Transverse colon (tissue), 4 donors: ENCODE results near the gene PRPH2.

Source experiments
- POLR2AphosphoS5 ChIP-seq, 3 donors: sonication (generic); formaldehyde crosslinking; IDR thresholded peaks; one replicate each; pipeline ENCODE4 v1.6.1; 2016; ENCODE audit warnings: antibody characterized with exemption in 3 of 3
- TF ChIP-seq, protein P1 (sequence below), 5 experiments: fragments of 200-600 bp in 3 of 5; fragments of 450-650 bp in 2 of 5; sonication (generic) in 3 of 5; IDR thresholded peaks; 1 replicate in 2 of 5; 2 replicates in 3 of 5; pipeline ENCODE4 v1.5.1; 2016 to 2017; ENCODE audit warnings: antibody characterized with exemption in 5 of 5, inconsistent platforms in 3 of 5, mild to moderate bottlenecking in 2 of 5, moderate library complexity in 1 of 5

DNA sequence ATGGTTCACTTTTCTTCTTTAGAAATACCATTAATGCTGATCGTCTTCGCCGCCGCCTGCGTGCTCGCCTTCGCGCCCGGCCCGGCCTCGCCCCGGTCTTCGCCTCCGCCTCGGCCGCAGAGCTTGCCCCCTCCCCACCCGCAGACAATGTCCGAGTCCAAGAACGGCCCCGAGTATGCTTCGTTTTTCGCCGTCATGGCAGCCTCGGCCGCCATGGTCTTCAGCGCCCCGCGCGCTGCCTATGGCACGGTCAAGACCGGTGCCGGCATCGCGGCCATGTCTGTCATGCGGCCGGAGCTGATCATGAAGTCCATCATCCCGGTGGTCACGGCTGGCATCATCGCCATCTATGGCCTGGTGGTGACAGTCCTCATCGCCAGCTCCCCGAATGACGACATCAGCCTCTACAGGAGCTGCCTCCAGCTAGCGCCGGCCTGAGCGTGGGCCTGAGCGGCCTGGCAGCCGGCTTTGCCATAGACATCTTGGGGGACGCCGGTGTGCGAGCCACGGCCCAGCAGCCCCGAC lies 4.8 kb upstream of the PRPH2 start:
- TF ChIP-seq, protein P1, sequence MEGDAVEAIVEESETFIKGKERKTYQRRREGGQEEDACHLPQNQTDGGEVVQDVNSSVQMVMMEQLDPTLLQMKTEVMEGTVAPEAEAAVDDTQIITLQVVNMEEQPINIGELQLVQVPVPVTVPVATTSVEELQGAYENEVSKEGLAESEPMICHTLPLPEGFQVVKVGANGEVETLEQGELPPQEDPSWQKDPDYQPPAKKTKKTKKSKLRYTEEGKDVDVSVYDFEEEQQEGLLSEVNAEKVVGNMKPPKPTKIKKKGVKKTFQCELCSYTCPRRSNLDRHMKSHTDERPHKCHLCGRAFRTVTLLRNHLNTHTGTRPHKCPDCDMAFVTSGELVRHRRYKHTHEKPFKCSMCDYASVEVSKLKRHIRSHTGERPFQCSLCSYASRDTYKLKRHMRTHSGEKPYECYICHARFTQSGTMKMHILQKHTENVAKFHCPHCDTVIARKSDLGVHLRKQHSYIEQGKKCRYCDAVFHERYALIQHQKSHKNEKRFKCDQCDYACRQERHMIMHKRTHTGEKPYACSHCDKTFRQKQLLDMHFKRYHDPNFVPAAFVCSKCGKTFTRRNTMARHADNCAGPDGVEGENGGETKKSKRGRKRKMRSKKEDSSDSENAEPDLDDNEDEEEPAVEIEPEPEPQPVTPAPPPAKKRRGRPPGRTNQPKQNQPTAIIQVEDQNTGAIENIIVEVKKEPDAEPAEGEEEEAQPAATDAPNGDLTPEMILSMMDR (IDR thresholded peaks at IDR 0.05): no peak
- TF ChIP-seq POLR2AphosphoS5 (IDR thresholded peaks at IDR 0.05): no peak
